Hepatocyte (in vitro differentiated cells): ENCODE measurements around the gene PDE8B. TPM values are rescaled to one million over a fixed set of nuclear protein-coding genes. Genes with fewer than 3 reads are reported as not detected.

ENCODE experiments used
- DNase-seq: peaks from one replicate; pipeline ENCODE4 v3.0.0-alpha.2; 2016; ENCODE audit warnings: low spot score
- H2AFZ ChIP-seq: fragments of 200-600 bp; sonication (generic); 2 replicates; pipeline ENCODE4 v1.6.0; 2016; ENCODE audit warnings: antibody characterized with exemption, mild to moderate bottlenecking
- H3K27ac ChIP-seq: fragments of 200-600 bp; sonication (generic); 2 replicates; pipeline ENCODE4 v1.5.1; 2016; ENCODE audit warnings: mild to moderate bottlenecking
- H3K27me3 ChIP-seq: fragments of 200-600 bp; sonication (generic); 2 replicates; pipeline ENCODE4 v1.6.1; 2016
- H3K36me3 ChIP-seq: fragments of 200-600 bp; sonication (generic); replicated peaks from 2 replicates; pipeline ENCODE4 v1.5.1; 2016; ENCODE audit warnings: low read depth; ENCODE audit not compliant: insufficient read depth
- H3K4me1 ChIP-seq: fragments of 200-600 bp; sonication (generic); 2 replicates; pipeline ENCODE4 v1.5.1; 2016; ENCODE audit warnings: mild to moderate bottlenecking, moderate library complexity; ENCODE audit not compliant: insufficient read depth
- H3K4me2 ChIP-seq: fragments of 200-600 bp; sonication (generic); 2 replicates; pipeline ENCODE4 v1.6.0; 2016
- H3K4me3 ChIP-seq: fragments of 200-600 bp; sonication (generic); 2 replicates; pipeline ENCODE4 v1.5.1; 2016; ENCODE audit warnings: mild to moderate bottlenecking
- H3K79me2 ChIP-seq: fragments of 200-600 bp; sonication (generic); 2 replicates; pipeline ENCODE4 v1.6.0; 2017; ENCODE audit warnings: mild to moderate bottlenecking
- H3K9me2 ChIP-seq: fragments of 200-600 bp; sonication (generic); replicated peaks from 2 replicates; pipeline ENCODE4 v1.6.0; 2017; ENCODE audit warnings: mild to moderate bottlenecking; ENCODE audit not compliant: insufficient read depth
- H3K9me3 ChIP-seq: fragments of 200-600 bp; sonication (generic); 2 replicates; pipeline ENCODE4 v1.5.1; 2016; ENCODE audit warnings: low read depth, mild to moderate bottlenecking
- H4K20me1 ChIP-seq: fragments of 200-600 bp; sonication (generic); 2 replicates; pipeline ENCODE4 v1.6.0; 2016; ENCODE audit warnings: mild to moderate bottlenecking; ENCODE audit not compliant: insufficient read depth, poor library complexity, severe bottlenecking
- EZH2 ChIP-seq: fragments of 200-600 bp; sonication (generic); IDR thresholded peaks from 2 replicates; pipeline ENCODE4 v1.6.1; 2016; ENCODE audit warnings: antibody characterized with exemption, mild to moderate bottlenecking, borderline replicate concordance
- EZH2phosphoT487 ChIP-seq: fragments of 200-600 bp; sonication (generic); IDR thresholded peaks from one replicate; pipeline ENCODE4 v1.6.1; 2018; ENCODE audit warnings: antibody characterized with exemption, mild to moderate bottlenecking, low read depth, moderate library complexity; ENCODE audit not compliant: unreplicated experiment, severe bottlenecking
- WGBS: methylation state at CpG from one replicate; pipeline ENCODE4 v1.1.6; 2016; ENCODE audit warnings: low lambda C conversion rate; ENCODE audit errors: missing lambda C conversion rate; 5-methylcytosine and 5-hydroxymethylcytosine counted together
- polyA plus RNA-seq: library from polyadenylated mRNA; unstranded; fragments of >200 nt; fragmentation: Nextera tagmentation; extraction: Ambion mirVana; gene quantifications from 2 replicates; pipeline ENCODE4 v1.2.1, GENCODE V29; 2016
- total RNA-seq: library from RNA; depleted of rRNA; stranded (reverse); fragments of >200 nt; gene quantifications from 2 replicates; pipeline ENCODE4 v1.2.3, GENCODE V29; 2014
- TF ChIP-seq, protein P1 (sequence below): fragments of 200-600 bp; sonication (generic); IDR thresholded peaks from 2 replicates; pipeline ENCODE4 v1.5.1; 2016; ENCODE audit warnings: antibody characterized with exemption, mild to moderate bottlenecking; ENCODE audit not compliant: poor library complexity

The PDE8B gene
- total and polyA plus RNA-seq, 2 experiments from 2014 or later = 8.3 to 9.2 TPM

- DNase-seq = no peak
- no peak overlapping the region for H3K4me2 ChIP-seq
Measured at GRCh38 chr5:77449277-77449676, 238.8 kb downstream of the PDE8B start.

DNA sequence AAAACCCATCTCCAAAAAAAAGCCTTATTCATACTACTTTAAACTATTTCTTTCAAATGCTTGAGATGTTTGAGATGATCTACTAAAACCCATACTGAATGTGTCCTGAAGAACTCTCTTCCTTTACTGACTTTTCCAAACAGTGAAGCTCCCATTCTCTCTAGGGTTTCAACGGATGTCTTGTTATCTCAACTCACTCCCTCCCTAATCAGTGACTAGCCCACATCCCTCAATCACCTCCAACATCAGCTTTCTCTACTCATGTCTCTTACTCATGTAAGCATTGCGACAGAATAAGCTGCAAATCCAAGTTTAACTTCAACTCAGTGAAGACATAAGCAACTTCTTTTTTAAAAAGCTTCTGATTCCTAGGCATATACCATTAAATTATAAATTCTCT, 239.5 kb downstream of the PDE8B start:
- Histone ChIP-seq H3K79me2 (no peaks in the 10 kb centered on the region), H3K9me2 (no peaks in the 10 kb centered on the region), H3K4me3 (no peak overlapping the region), H3K9me3 (no peaks in the 10 kb centered on the region), H3K4me2 (no peak overlapping the region), H2AFZ (no peak overlapping the region), H3K4me1 (no peaks in the 10 kb centered on the region), H3K27ac (no peak overlapping the region), H4K20me1 (no peaks in the 10 kb centered on the region), H3K27me3 (no peaks in the 10 kb centered on the region), H3K36me3 (no peaks in the 10 kb centered on the region)
- 17% methylated on average over 2 of the region's 2 CpGs for WGBS
- no peak for TF ChIP-seq EZH2
- TF ChIP-seq, protein P1, sequence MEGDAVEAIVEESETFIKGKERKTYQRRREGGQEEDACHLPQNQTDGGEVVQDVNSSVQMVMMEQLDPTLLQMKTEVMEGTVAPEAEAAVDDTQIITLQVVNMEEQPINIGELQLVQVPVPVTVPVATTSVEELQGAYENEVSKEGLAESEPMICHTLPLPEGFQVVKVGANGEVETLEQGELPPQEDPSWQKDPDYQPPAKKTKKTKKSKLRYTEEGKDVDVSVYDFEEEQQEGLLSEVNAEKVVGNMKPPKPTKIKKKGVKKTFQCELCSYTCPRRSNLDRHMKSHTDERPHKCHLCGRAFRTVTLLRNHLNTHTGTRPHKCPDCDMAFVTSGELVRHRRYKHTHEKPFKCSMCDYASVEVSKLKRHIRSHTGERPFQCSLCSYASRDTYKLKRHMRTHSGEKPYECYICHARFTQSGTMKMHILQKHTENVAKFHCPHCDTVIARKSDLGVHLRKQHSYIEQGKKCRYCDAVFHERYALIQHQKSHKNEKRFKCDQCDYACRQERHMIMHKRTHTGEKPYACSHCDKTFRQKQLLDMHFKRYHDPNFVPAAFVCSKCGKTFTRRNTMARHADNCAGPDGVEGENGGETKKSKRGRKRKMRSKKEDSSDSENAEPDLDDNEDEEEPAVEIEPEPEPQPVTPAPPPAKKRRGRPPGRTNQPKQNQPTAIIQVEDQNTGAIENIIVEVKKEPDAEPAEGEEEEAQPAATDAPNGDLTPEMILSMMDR = no peak
- TF ChIP-seq EZH2phosphoT487 = no peak
- no peak for DNase-seq

More at GRCh38 chr5:77449277-77449676, 238.8 kb downstream of the PDE8B start:
- Histone ChIP-seq H3K36me3 (no peaks in the 10 kb centered on the region), H3K4me3 (no peak overlapping the region), H3K79me2 (no peaks in the 10 kb centered on the region), H3K27me3 (no peaks in the 10 kb centered on the region), H3K4me1 (no peaks in the 10 kb centered on the region), H3K9me3 (no peaks in the 10 kb centered on the region), H3K9me2 (no peaks in the 10 kb centered on the region), H4K20me1 (no peaks in the 10 kb centered on the region), H3K27ac (no peak overlapping the region), H2AFZ (no peak overlapping the region)
- TF ChIP-seq EZH2 = no peak
- TF ChIP-seq, protein P1 = no peak
- TF ChIP-seq EZH2phosphoT487 = no peak
- WGBS = 100% methylated on average over 1 of the region's 1 CpG

GRCh38 chr5:77452351-77452750, 241.9 kb downstream of the PDE8B start:
- Histone ChIP-seq H3K27me3 (no peaks in the 10 kb centered on the region), H3K36me3 (no peaks in the 10 kb centered on the region), H3K9me3 (no peaks in the 10 kb centered on the region), H3K9me2 (no peaks in the 10 kb centered on the region), H3K79me2 (no peaks in the 10 kb centered on the region), H3K4me1 (no peaks in the 10 kb centered on the region), H3K4me3 (no peak overlapping the region), H3K4me2 (no peak overlapping the region), H2AFZ (no peak overlapping the region), H3K27ac (no peak overlapping the region), H4K20me1 (no peaks in the 10 kb centered on the region)
- TF ChIP-seq, protein P1 = no peak
- no peak for TF ChIP-seq EZH2
- no peak for TF ChIP-seq EZH2phosphoT487
- WGBS = 78% methylated on average over 1 of the region's 1 CpG
- no peak for DNase-seq

GRCh38 chr5:77454123-77454522, 243.6 kb downstream of the PDE8B start:
- no peak for DNase-seq
- WGBS = 89% methylated on average over 3 of the region's 3 CpGs

More at GRCh38 chr5:77454123-77454522, 243.6 kb downstream of the PDE8B start:
- H3K27me3 ChIP-seq = no peaks in the 10 kb centered on the region
- H3K9me2 ChIP-seq = no peaks in the 10 kb centered on the region
- H3K4me3 ChIP-seq = no peak overlapping the region
- H3K79me2 ChIP-seq = no peaks in the 10 kb centered on the region
- no peaks in the 10 kb centered on the region for H3K4me1 ChIP-seq
- H3K9me3 ChIP-seq = no peaks in the 10 kb centered on the region
- no peak overlapping the region for H3K4me2 ChIP-seq
- H3K27ac ChIP-seq = no peak overlapping the region
- TF ChIP-seq, protein P1 = no peak
- TF ChIP-seq EZH2phosphoT487 (no peak), EZH2 (no peak)
- H4K20me1 ChIP-seq = no peaks in the 10 kb centered on the region
- H2AFZ ChIP-seq = no peak overlapping the region
- no peaks in the 10 kb centered on the region for H3K36me3 ChIP-seq
